Stimulated activated CD4-positive, alpha-beta T cell treated with anti-CD3 and anti-CD28 coated beads, Interleukin-2, amount 100 ng/mL, for 24 hours (primary cell): Measurements from ENCODE around the gene PPP2R5B.
"Not testable (repeated sequence)": the region's sequence is repeated elsewhere in the genome, so short reads cannot be mapped to it uniquely, and the experiment has no call there.

Source experiments
- DNase-seq, 2 donors: peaks; one replicate each; pipeline ENCODE4 v3.0.0-alpha.2; 2020

The PPP2R5B gene

DNA sequence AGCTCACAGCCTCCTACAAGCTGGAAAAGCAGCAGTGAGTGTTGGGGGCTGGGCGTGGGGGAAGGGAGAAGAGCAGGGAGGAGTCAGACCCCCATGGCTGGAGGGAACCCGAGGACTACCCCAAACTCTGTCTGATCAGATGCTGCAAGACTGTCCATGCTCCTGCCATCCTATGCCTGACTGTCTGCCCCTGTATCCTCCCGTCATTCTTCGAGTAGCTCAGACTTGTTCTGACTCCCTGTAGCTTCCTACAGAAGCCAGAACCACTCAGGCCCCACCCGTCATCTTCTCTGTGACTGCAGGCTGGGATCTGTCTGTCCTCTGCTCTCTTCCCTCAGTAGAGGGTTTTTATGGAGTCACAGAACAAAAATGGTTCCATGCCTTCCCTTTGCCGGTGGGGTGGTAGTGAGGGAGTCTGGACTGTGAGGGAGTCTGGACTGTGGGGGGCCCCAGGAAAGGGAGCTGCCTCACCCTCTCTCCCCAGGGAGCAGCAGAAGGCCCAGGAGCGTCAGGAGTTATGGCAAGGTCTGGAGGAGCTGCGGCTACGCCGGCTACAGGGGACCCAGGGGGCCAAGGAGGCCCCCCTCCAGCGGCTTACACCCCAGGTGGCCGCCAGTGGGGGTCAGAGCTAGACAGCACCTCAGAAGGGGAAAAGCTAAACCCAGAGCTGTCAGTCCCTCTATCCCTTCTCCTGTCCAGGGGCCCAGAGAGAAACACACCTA, 8.9 kb downstream of the PPP2R5B start:
- no peak for DNase-seq

DNA sequence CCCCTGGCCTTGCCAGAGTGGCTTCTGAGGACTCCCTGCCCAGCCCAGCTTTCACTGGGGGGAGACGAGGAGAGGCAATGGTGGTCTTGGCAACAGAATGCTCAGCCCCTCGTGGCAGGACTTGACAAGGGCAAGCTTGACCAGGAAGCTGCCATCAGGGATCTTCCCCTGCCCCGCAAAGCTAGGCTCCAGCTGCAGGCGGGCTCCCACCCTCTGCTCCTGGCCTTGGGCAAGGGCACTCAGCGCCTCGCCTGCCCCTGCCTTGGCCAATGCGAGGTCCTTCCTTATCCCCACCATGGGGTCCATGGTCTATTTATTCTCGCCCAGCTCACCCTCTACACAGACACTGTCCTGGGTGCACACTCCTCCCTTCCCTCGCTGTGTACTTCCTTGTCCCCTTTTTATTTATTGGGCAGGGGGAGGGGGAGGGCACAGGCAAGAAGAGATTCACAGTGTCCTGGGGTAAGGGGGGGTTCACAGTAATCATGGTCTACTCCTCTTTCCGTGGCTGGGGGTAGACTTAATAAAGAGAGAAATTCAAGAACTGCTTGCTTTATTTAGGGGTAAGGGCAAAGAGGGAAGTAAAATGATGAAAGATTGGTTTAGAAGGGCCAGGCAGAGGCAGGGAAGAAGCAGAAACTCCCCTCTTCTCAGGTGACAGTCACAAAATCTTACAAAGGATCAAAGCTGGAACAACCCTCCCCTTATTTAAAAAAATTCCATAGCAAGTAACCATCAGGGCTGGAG, 9.6 kb downstream of the PPP2R5B start:
- DNase-seq, result no peak

DNA sequence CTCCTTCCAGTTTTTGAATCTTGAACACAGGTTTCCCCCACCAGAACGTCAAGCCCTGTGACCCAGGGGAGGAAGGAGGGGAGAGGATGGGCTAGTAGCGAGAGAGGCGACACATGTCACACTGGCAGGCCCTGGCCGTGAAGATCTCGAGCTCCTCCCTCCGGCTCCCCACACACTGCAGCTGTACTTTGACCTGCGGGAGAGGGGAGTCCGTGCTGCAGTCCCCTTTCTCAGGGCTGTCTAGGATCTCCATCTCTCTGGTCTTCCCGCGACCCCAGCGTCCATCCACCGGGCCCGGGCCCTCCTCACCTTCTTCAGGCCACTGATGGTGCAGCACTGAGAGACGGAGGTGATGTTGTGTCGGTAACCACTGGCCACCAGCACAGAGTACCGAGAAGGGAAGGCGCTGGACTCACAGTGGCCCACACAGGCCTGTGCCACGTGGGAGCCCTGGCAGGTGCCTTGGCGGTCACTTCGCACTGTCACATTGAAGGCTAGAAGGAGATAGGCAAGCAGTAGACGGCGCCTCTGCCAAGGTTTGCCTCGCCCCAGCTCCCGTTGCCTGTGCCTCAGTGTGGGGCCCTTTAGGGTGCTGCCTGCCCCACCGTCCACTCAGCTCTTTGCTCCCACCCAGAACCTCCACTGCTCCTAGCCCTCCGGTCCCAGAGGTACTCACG, 10.3 kb downstream of the PPP2R5B start:
- DNase-seq, result no peak

GRCh38 chr11:64935359-64936081, 11.0 kb downstream of the PPP2R5B start, which contains the start of gene GPHA2:
Gene GPHA2 (minus strand): TSS chr11:64935893. CDS start chr11:64935460, 433 bp downstream.
- DNase-seq, result no peak

- no peak for DNase-seq
These were observed 12.1 kb downstream of the PPP2R5B start for GRCh38 chr11:64936539-64936938.

- no peak for DNase-seq
These were observed 22.8 kb downstream of the PPP2R5B start for GRCh38 chr11:64947208-64947814.

GRCh38 chr11:64951529-64951928, 27.0 kb downstream of the PPP2R5B start:
- DNase-seq, result no peak

GRCh38 chr11:64954201-64954600, 29.7 kb downstream of the PPP2R5B start:
- no peak for DNase-seq

DNA sequence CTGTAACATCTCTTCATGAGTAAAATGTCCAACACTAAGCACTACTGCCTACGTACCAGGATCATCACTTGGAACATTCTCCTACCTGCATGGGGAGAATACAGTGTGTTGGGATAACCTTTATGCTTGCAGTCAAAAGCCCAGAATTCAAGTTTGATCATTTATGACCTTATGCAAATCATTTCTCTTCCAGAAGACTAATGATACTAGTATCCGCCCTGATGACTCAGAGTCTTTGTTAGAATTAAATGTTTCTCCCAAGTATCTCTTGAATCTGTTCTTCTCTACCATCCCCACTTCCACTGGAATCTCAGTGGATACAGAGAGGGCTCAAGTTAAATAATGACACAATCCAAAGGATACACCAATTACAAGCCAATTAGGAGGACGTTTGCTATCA, 35.0 kb downstream of the PPP2R5B start:
- no peak for DNase-seq

GRCh38 chr11:64960719-64961118, 36.2 kb downstream of the PPP2R5B start:
- no peak for DNase-seq

DNA sequence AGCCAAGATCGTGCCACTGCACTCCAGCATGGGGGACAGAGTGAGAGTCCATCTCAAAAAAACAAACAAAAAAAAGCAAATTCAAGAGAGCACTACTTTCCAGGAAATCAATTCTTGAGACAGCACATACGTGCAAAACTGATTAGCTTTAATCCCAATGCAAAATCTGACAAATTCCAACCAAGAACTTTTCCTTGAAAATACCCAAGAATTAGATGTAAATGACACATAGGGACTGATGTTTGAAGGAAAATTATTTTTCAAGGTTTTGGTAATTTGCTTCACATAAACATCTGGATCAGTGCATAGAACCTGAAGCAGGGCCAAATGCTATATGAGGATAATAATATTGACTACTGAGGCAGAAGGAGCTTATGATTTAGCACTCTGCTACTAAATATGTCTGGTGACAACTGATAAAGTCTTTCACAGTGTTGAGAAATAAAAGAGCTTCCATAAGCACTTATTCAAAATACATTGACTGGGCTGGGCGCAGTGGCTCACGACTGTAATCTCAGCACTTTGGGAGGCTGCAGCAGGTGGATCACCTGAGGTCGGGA, 38.7 kb downstream of the PPP2R5B start:
- DNase-seq, result no peak

GRCh38 chr11:64967375-64967774, 42.9 kb downstream of the PPP2R5B start:
- DNase-seq, result no peak

GRCh38 chr11:64969209-64969608, 44.7 kb downstream of the PPP2R5B start:
- no peak for DNase-seq

DNA sequence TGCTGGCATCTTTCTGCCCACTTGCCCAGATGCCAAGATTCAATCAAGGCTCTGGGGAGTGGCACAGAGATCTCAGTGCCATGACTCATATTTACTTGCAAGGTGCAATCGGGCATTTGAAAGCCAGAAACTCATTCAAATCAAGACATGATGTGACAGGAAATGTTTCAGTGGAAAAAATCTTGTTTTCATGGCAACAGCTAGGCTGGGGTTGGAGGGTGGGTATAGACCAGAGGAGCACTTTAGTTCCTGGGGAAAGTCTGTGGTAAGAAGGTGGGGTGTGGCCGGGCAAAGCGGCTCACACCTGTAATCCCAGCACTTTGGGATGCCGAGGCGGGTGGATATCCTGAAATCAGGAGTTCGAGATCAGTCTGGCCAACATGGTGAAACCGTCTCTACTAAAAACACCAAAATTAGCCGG, 46.3 kb downstream of the PPP2R5B start:
- peak; percentile 34 to 35 for DNase-seq

DNA sequence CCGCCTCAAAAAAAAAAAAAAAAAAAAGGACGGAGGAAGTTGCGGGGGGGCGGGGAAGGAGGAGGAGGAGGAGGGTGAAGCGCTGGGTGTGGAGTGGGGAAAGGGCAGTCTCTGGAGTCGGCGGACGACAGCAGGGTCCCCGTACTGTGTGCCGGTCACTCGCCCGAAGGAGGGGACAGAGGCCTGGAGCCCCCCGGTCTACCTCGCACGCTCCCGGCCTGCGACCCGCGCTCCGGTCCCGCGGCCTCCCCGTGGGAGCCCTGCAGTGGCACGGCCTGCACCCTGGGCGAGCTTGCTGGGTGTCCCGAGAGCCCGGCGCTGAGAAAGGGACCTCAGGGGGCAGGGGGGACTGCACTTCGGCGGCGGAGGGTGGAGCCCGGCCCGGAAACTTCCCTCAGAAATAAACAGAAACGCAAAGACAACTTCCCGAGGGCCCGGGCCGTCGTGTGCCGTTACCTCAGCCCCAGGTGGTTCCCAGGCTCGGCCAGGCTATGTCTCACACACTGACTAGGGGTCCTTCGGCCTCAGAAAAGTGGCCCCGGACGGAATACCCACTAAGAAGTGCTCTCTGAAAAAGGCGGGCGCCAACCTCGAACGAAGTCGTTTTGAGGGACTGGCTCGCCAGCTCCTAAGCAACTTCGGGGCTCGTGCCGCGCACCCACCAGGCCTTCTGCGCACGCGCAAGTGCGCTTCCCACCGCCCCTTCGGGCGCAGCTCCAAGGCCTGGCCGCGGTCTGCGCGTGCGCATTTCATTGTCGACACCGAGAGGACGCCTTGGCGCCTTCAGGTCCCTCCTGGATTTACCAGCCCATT, 47.1 kb downstream of the PPP2R5B start, which contains the start of gene MAJIN:
MAJIN (minus strand) TSS at position 688 of the 813 bp plus-strand sequence. CDS start 12,703 bp downstream, outside the sequence.
- peak; percentile 87 to 95 for DNase-seq

DNA sequence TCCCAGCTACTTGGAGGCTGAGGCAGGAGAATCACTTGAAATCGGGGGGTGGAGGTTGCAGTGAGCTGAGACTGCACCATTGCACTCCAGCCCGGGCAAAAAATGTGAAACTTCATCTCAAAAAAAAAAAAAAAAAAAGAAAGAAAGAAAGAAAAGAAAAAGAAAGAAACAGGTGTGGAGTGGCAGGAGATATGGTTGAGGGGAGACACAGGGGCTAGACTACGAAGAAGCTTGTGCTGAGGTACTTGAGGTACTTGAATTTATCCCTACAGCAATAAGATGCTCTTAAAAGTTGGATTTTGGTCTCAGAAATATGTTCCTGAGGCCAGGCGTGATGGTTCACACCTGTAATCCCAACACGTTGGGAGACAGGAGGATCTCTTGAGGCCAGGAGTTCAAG, 49.6 kb downstream of the PPP2R5B start:
- no peak for DNase-seq

DNA sequence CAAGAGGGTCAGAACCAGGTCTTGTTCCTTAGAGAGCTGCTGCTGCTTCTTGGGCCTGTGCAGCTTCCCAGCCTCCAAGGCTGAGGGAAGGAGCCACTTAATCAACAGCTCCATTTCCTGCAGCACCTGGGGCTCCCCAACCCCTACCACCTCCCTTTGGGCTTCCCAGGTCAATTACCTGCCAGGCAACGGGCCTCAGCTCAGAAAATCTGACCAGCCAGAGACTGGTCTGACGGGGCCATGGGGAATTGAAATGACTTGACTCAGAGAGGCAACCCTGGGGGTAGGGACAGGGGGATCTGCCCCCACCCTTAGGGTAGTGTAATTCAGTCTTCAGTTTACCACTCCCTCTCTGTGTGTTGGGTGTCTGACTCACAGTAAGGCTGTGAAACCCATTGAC, 52.2 kb downstream of the PPP2R5B start:
- DNase-seq, result no peak

DNA sequence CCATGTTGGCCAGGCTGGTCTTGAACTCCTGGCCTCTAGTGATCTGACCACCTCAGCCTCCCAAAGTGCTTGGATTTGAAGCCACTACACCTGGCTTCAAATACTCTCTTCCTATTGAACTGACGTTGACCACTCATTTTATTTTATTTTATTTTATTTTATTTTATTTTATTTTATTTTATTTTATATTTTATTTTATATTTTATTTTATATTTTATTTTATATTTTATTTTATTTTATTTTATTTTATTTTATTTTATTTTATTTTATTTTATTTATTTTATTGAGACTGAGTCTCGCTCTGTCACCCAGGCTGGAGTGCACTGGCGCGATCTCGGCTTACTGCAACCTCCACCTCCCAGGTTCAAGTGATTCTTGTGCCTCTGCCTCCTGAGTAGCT, 58.9 kb downstream of the PPP2R5B start:
- DNase-seq, result not testable (repeated sequence)
